DND-41 (cell line): ENCODE data around the gene RAI1.

Experiments
- CTCF ChIP-seq: IDR thresholded peaks from 2 replicates; pipeline ENCODE4 v1.5.1; 2012; ENCODE audit warnings: borderline replicate concordance, low read length, moderate library complexity, mild to moderate bottlenecking; ENCODE audit not compliant: poor library complexity, severe bottlenecking; ENCODE audit errors: extremely low read depth
- EZH2 ChIP-seq: IDR thresholded peaks from 3 replicates; pipeline ENCODE4 v1.6.1; 2012; ENCODE audit warnings: borderline replicate concordance, low read depth, mild to moderate bottlenecking, moderate library complexity, low read length, inconsistent platforms; ENCODE audit not compliant: severe bottlenecking

GRCh38 chr17:17860766-17861107 is 179.5 kb downstream of the RAI1 start:
- TF ChIP-seq CTCF (no peak), EZH2 (no peak)
